ENCODE data around the gene PTPRK.
"Not testable (repeated sequence)": the region's sequence is repeated elsewhere in the genome, so short reads cannot be mapped to it uniquely, and the experiment has no call there.

The PTPRK gene

GRCh38 chr6:128437685-128438084 lies 82.7 kb downstream of the PTPRK start:
- no peak for DNase-seq

GRCh38 chr6:128434752-128435151 lies 85.6 kb downstream of the PTPRK start:
- DNase-seq = not testable (repeated sequence)

GRCh38 chr6:128432394-128432793 lies 88.0 kb downstream of the PTPRK start:
- no peak for DNase-seq

GRCh38 chr6:128427139-128427538 lies 93.3 kb downstream of the PTPRK start:
- no peak for DNase-seq

GRCh38 chr6:128425856-128426255 lies 94.5 kb downstream of the PTPRK start:
- DNase-seq = no peak

- no peak for DNase-seq
Observed at GRCh38 chr6:128422871-128423270, 97.5 kb downstream of the PTPRK start.

- DNase-seq = no peak
Observed at GRCh38 chr6:128422200-128422599, 98.2 kb downstream of the PTPRK start.

GRCh38 chr6:128421788-128422187 lies 98.6 kb downstream of the PTPRK start:
- DNase-seq = no peak

- no peak for DNase-seq
Observed at GRCh38 chr6:128417698-128418097, 102.7 kb downstream of the PTPRK start.

- DNase-seq = no peak
Observed at GRCh38 chr6:128415387-128415786, 105.0 kb downstream of the PTPRK start.

- DNase-seq = no peak
Observed at GRCh38 chr6:128414943-128415342, 105.5 kb downstream of the PTPRK start.

- DNase-seq = no peak
Observed at GRCh38 chr6:128413291-128413690, 107.1 kb downstream of the PTPRK start.

GRCh38 chr6:128412680-128413079 lies 107.7 kb downstream of the PTPRK start:
- no peak for DNase-seq

GRCh38 chr6:128410584-128410983 lies 109.8 kb downstream of the PTPRK start:
- no peak for DNase-seq

- DNase-seq = no peak
Observed at GRCh38 chr6:128409003-128409402, 111.4 kb downstream of the PTPRK start.

- DNase-seq = no peak
Observed at GRCh38 chr6:128406453-128406852, 113.9 kb downstream of the PTPRK start.

GRCh38 chr6:128403618-128404444 lies 116.6 kb downstream of the PTPRK start:
- no peak for DNase-seq

GRCh38 chr6:128400875-128401274 lies 119.5 kb downstream of the PTPRK start:
- no peak for DNase-seq

- no peak for DNase-seq
Observed at GRCh38 chr6:128397996-128398395, 122.4 kb downstream of the PTPRK start.

- no peak for DNase-seq
Observed at GRCh38 chr6:128395596-128395995, 124.8 kb downstream of the PTPRK start.

GRCh38 chr6:128395188-128395587 lies 125.2 kb downstream of the PTPRK start:
- DNase-seq = no peak

GRCh38 chr6:128394167-128394566 lies 126.2 kb downstream of the PTPRK start:
- DNase-seq = no peak

GRCh38 chr6:128389820-128390534 lies 130.4 kb downstream of the PTPRK start:
- DNase-seq = no peak

GRCh38 chr6:128388380-128388779 lies 132.0 kb downstream of the PTPRK start:
- no peak for DNase-seq

Data from DMS53 (cell line).